Esophagus muscularis mucosa (tissue), 3 donors: ENCODE measurements around the gene NRGN.

Experiments used
- CTCF ChIP-seq, 3 experiments: fragments of 200-600 bp in 2 of 3; fragments of 450-650 bp in 1 of 3; sonication (generic) in 2 of 3; IDR thresholded peaks; one replicate each; pipeline ENCODE4 v1.5.1; 2017 to 2019; ENCODE audit warnings: antibody characterized with exemption in 3 of 3, mild to moderate bottlenecking in 2 of 3, moderate library complexity in 1 of 3
- POLR2A ChIP-seq: fragments of 450-650 bp; IDR thresholded peaks from one replicate; pipeline ENCODE4 v1.6.1; 2017; ENCODE audit warnings: antibody characterized with exemption, moderate library complexity, mild to moderate bottlenecking, low read depth

GRCh38 chr11:124717421-124717785 is 22.3 kb upstream of the NRGN start:
- TF ChIP-seq CTCF (IDR thresholded peaks at IDR 0.05), result no peak
- no peak for TF ChIP-seq POLR2A
